Endodermal cell (in vitro differentiated cells): ENCODE results near the gene SMIM11. TPM values are rescaled to one million over a fixed set of nuclear protein-coding genes. Genes with fewer than 3 reads are reported as not detected.

ENCODE experiments used
- DNase-seq: peaks from one replicate; pipeline ENCODE4 v3.0.0-alpha.2; 2017
- H3K27ac ChIP-seq: 2 replicates; pipeline ENCODE4 v1.5.1; 2013; ENCODE audit warnings: mild to moderate bottlenecking, low read depth, low read length, moderate library complexity
- H3K27me3 ChIP-seq: 2 replicates; pipeline ENCODE4 v1.6.1; 2013; ENCODE audit warnings: mild to moderate bottlenecking, low read length, moderate library complexity; ENCODE audit not compliant: insufficient read depth, control insufficient read depth, poor library complexity, severe bottlenecking
- H3K36me3 ChIP-seq: 2 replicates; pipeline ENCODE4 v1.7.0; 2013; ENCODE audit warnings: mild to moderate bottlenecking, low read length, moderate library complexity; ENCODE audit not compliant: control insufficient read depth, insufficient read depth
- H3K4me1 ChIP-seq: one replicate; pipeline ENCODE4 v1.7.0; 2013; ENCODE audit warnings: low read length; ENCODE audit not compliant: control insufficient read depth, insufficient read depth
- H3K4me3 ChIP-seq: 2 replicates; pipeline ENCODE4 v1.5.1; 2013; ENCODE audit warnings: mild to moderate bottlenecking, low read length, moderate library complexity
- H3K9ac ChIP-seq: 2 replicates; pipeline ENCODE4 v1.6.1; 2013; ENCODE audit warnings: mild to moderate bottlenecking, low read length, moderate library complexity; ENCODE audit not compliant: poor library complexity, severe bottlenecking; ENCODE audit errors: extremely low read depth
- H3K9me3 ChIP-seq: 2 replicates; pipeline ENCODE4 v1.6.1; 2013; ENCODE audit warnings: mild to moderate bottlenecking, low read length, moderate library complexity; ENCODE audit not compliant: control insufficient read depth
- H3K27ac Mint-ChIP-seq: 2 replicates; pipeline ENCODE4 v1.8.0; 2020; ENCODE audit warnings: mixed read lengths
- H3K27me3 Mint-ChIP-seq: 2 replicates; pipeline ENCODE4 v1.8.0; 2021; ENCODE audit warnings: mild to moderate bottlenecking, mixed read lengths; ENCODE audit not compliant: insufficient read depth
- H3K36me3 Mint-ChIP-seq: 2 replicates; pipeline ENCODE4 v1.8.0; 2020; ENCODE audit warnings: low read depth, mixed read lengths
- H3K4me1 Mint-ChIP-seq: 2 replicates; pipeline ENCODE4 v1.8.0; 2020; ENCODE audit warnings: mixed read lengths
- H3K4me3 Mint-ChIP-seq: 2 replicates; pipeline ENCODE4 v1.8.0; 2020; ENCODE audit warnings: mild to moderate bottlenecking, moderate library complexity, mixed read lengths
- H3K9me3 Mint-ChIP-seq: 2 replicates; pipeline ENCODE4 v1.8.0; 2020; ENCODE audit warnings: mild to moderate bottlenecking, mixed read lengths
- CTCF ChIP-seq: fragments of 200-600 bp; sonication (generic); conservative IDR thresholded peaks from 2 replicates; pipeline ENCODE4 v1.5.0; 2021; ENCODE audit warnings: antibody characterized with exemption, mild to moderate bottlenecking
- WGBS, 2 experiments: methylation state at CpG; one replicate each; pipeline versions ENCODE4 v1.1.5 to v1.1.7; 2013; ENCODE audit warnings: missing lambda C conversion rate in 2 of 2, mixed read lengths in 1 of 2; ENCODE audit not compliant: insufficient coverage in 1 of 2, insufficient read length in 1 of 2; 5-methylcytosine and 5-hydroxymethylcytosine counted together
- total RNA-seq, 2 donors: library from RNA; stranded (reverse); fragmentation: NEBNext Ultra II Directional in 1 of 2; extraction: Animal tissue kit (Norgen Biotek cat#: 25700) in 1 of 2; gene quantifications; 2 replicates in 1 of 2; 3 replicates in 1 of 2; pipeline ENCODE4 v1.2.1, GENCODE V29; 2021

SMIM11 gene
- total RNA-seq, 2 donors from 2014 or later: 2.4 to 10.5 TPM

- WGBS, 2 experiments: 82 to 84% methylated on average over 10 to 15 of the region's 15 CpGs
- no peaks in the 10 kb centered on the region for H3K4me1 Mint-ChIP-seq
- H3K27ac ChIP-seq: no peak overlapping the region
- H3K9ac ChIP-seq: no peak overlapping the region
- no peak for DNase-seq
- H3K4me3 ChIP-seq: no peak overlapping the region
- no peaks in the 10 kb centered on the region for H3K36me3 ChIP-seq
- H3K27me3 Mint-ChIP-seq: no peaks in the 10 kb centered on the region
- H3K9me3 Mint-ChIP-seq: peaks cover 2% of the 10 kb centered on the region
- H3K36me3 Mint-ChIP-seq: no peaks in the 10 kb centered on the region
- H3K27me3 ChIP-seq: no peaks in the 10 kb centered on the region
- H3K9me3 ChIP-seq: no peaks in the 10 kb centered on the region
- no peak for TF ChIP-seq CTCF
- no peak overlapping the region for H3K27ac Mint-ChIP-seq
- H3K4me3 Mint-ChIP-seq: no peak overlapping the region
- no peaks in the 10 kb centered on the region for H3K4me1 ChIP-seq
Measured at GRCh38 chr21:34345091-34345871, 30.0 kb upstream of the SMIM11 start.

GRCh38 chr21:34345892-34346291 is 29.4 kb upstream of the SMIM11 start:
- Mint-ChIP-seq H3K36me3 (no peaks in the 10 kb centered on the region), H3K4me1 (no peaks in the 10 kb centered on the region), H3K27me3 (peaks cover 2% of the 10 kb centered on the region), H3K27ac (no peak overlapping the region), H3K4me3 (no peak overlapping the region), H3K9me3 (peaks cover 2% of the 10 kb centered on the region)
- Histone ChIP-seq H3K4me1 (no peaks in the 10 kb centered on the region), H3K9ac (no peak overlapping the region), H3K36me3 (no peaks in the 10 kb centered on the region), H3K27me3 (no peaks in the 10 kb centered on the region), H3K9me3 (no peaks in the 10 kb centered on the region), H3K4me3 (no peak overlapping the region), H3K27ac (no peak overlapping the region)
- TF ChIP-seq CTCF: no peak
- DNase-seq: peak; percentile 22
- 92 to 94% methylated on average over 9 to 10 of the region's 10 CpGs for WGBS, 2 experiments

- WGBS, 2 experiments: 88 to 92% methylated on average over 4 of the region's 5 CpGs
Measured at GRCh38 chr21:34348890-34349519, 26.3 kb upstream of the SMIM11 start.

More at GRCh38 chr21:34348890-34349519, 26.3 kb upstream of the SMIM11 start:
- Histone ChIP-seq H3K9ac (no peak overlapping the region), H3K36me3 (no peaks in the 10 kb centered on the region), H3K9me3 (no peaks in the 10 kb centered on the region), H3K27me3 (no peaks in the 10 kb centered on the region), H3K4me3 (no peak overlapping the region), H3K27ac (no peak overlapping the region), H3K4me1 (no peaks in the 10 kb centered on the region)
- Mint-ChIP-seq H3K4me1 (no peaks in the 10 kb centered on the region), H3K4me3 (no peak overlapping the region), H3K27ac (no peak overlapping the region), H3K36me3 (no peaks in the 10 kb centered on the region), H3K9me3 (peaks cover 5% of the 10 kb centered on the region), H3K27me3 (peaks cover 3% of the 10 kb centered on the region)
- TF ChIP-seq CTCF: no peak
- no peak for DNase-seq
